Measurements from ENCODE around the gene SHISA7.

SHISA7 gene

GRCh38 chr19:55391702-55392615 lies 51.1 kb downstream of the SHISA7 start:
- H3K4me3 ChIP-seq (ENCODE audit: control insufficient read depth, low read depth, low read length): no peak overlapping the region
- DNase-seq (ENCODE audit: low read depth): peak; percentile 80
- TF ChIP-seq CTCF (conservative IDR thresholded peaks at IDR 0.05; ENCODE audit: control insufficient read depth, insufficient read depth, low read depth, low read length): no peak

- H3K4me3 ChIP-seq (ENCODE audit: control insufficient read depth, low read depth, low read length): no peak overlapping the region
- no peak for TF ChIP-seq CTCF (conservative IDR thresholded peaks at IDR 0.05; ENCODE audit: control insufficient read depth, insufficient read depth, low read depth, low read length)
- DNase-seq (ENCODE audit: low read depth): peak; percentile 40
Observed at GRCh38 chr19:55391191-55391670, 51.9 kb downstream of the SHISA7 start.

- no peak for DNase-seq (ENCODE audit: low read depth)
- TF ChIP-seq CTCF (conservative IDR thresholded peaks at IDR 0.05; ENCODE audit: control insufficient read depth, insufficient read depth, low read depth, low read length): no peak
Observed at GRCh38 chr19:55390461-55390880, 52.6 kb downstream of the SHISA7 start.

GRCh38 chr19:55389386-55390317 lies 53.4 kb downstream of the SHISA7 start:
- DNase-seq (ENCODE audit: low read depth): no peak

More at GRCh38 chr19:55390461-55390880, 52.6 kb downstream of the SHISA7 start:
- no peak overlapping the region for H3K4me3 ChIP-seq (ENCODE audit: control insufficient read depth, low read depth, low read length)

GRCh38 chr19:55387736-55388497 lies 55.2 kb downstream of the SHISA7 start:
- DNase-seq (ENCODE audit: low read depth): no peak
- peak overlapping the region; percentile 99 for H3K4me3 ChIP-seq (ENCODE audit: control insufficient read depth, low read depth, low read length)
- TF ChIP-seq CTCF (conservative IDR thresholded peaks at IDR 0.05; ENCODE audit: control insufficient read depth, insufficient read depth, low read depth, low read length): no peak

More at GRCh38 chr19:55389386-55390317, 53.4 kb downstream of the SHISA7 start:
- H3K4me3 ChIP-seq (ENCODE audit: control insufficient read depth, low read depth, low read length): no peak overlapping the region
- TF ChIP-seq CTCF (conservative IDR thresholded peaks at IDR 0.05; ENCODE audit: control insufficient read depth, insufficient read depth, low read depth, low read length): no peak

All from fibroblast of mammary gland (primary cell).